HCT116 (cell line): ENCODE data around the gene PRORP. TPM values are rescaled to one million over a fixed set of nuclear protein-coding genes. Genes with fewer than 3 reads are reported as not detected.
"Not testable (repeated sequence)": the region's sequence is repeated elsewhere in the genome, so short reads cannot be mapped to it uniquely, and the experiment has no call there.

Experiments
- ATAC-seq: fragments of 200-7000 bp; cut with Tn5 transposase; 2 replicates; pipeline ENCODE4 v1.9.1; 2020; ENCODE audit warnings: mild to moderate bottlenecking, moderate library complexity
- BruUV-seq: library from RNA; stranded (reverse); fragments of 400-500 nt; replicated peaks from 2 replicates; lab custom pipeline; 2021; lab: Mats Ljungman, UMichigan
- CTCF ChIA-PET: fragments of 300-600 bp; sonication (Branson Sonifier 250); formaldehyde crosslinking; loops from one replicate; lab custom pipeline; 2021; ENCODE audit warnings: antibody characterized with exemption; lab: Charles Lee
- POLR2A ChIA-PET: fragments of 300-600, 350-600 bp; sonication (Branson Sonifier 250); formaldehyde crosslinking; loops from one replicate; lab custom pipeline; 2021; ENCODE audit warnings: antibody characterized with exemption; lab: Charles Lee
- RAD21 ChIA-PET, 2 experiments: fragments of 300-600 bp; sonication (Branson Sonifier 250); formaldehyde crosslinking; loops; one replicate each; lab custom pipeline; 2023; ENCODE audit warnings: low total read pairs in 2 of 2; ENCODE audit not compliant: uncharacterized antibody in 2 of 2, unreplicated experiment in 2 of 2, low non-redundant PET in 1 of 2; lab: Charles Lee
- DNase-seq: peaks from one replicate; pipeline ENCODE4 v3.0.0-alpha.2; 2010; ENCODE audit warnings: low read depth, low spot score
- H2AFZ ChIP-seq: fragments of 200-600 bp; shearing (Covaris generic), sonication (generic); 2 replicates; pipeline ENCODE4 v1.6.1; 2017; ENCODE audit warnings: low read depth, mixed run types, mixed read lengths, antibody characterized with exemption, low read length; ENCODE audit not compliant: poor library complexity, severe bottlenecking
- H3K27ac ChIP-seq: 2 replicates; pipeline ENCODE4 v1.5.1; 2012; ENCODE audit warnings: low read depth, low read length
- H3K27me3 ChIP-seq: fragments of 200-600 bp; sonication (generic); 2 replicates; pipeline ENCODE4 v1.6.1; 2016; ENCODE audit warnings: mixed run types, low read length, mixed read lengths; ENCODE audit not compliant: insufficient read depth
- H3K36me3 ChIP-seq, 2 experiments: fragments of 200-500 bp in 1 of 2; fragments of 200-600 bp in 1 of 2; sonication (Bioruptor generic) in 1 of 2; sonication (generic) in 1 of 2; 2 replicates each; pipeline versions ENCODE4 v1.5.1 to v1.6.1; 2014 to 2016; ENCODE audit warnings: low read length in 2 of 2, inconsistent platforms in 1 of 2, mixed read lengths in 1 of 2, mixed run types in 1 of 2; ENCODE audit not compliant: insufficient read depth in 2 of 2, control insufficient read depth in 1 of 2
- H3K4me1 ChIP-seq, 2 experiments: fragments of 200-600 bp in 1 of 2; sonication (generic) in 1 of 2; 2 replicates each; pipeline versions ENCODE4 v1.5.1 to v1.6.1; 2012 to 2017; ENCODE audit warnings: low read length in 2 of 2, inconsistent platforms in 1 of 2, mild to moderate bottlenecking in 1 of 2, mixed read lengths in 1 of 2, mixed run types in 1 of 2, moderate library complexity in 1 of 2; ENCODE audit not compliant: insufficient read depth in 2 of 2, control insufficient read depth in 1 of 2
- H3K4me2 ChIP-seq: fragments of 200-600 bp; sonication (generic); 2 replicates; pipeline ENCODE4 v1.6.1; 2017; ENCODE audit warnings: mixed run types, low read length, mixed read lengths
- H3K4me3 ChIP-seq, 2 experiments: fragments of 200-600 bp in 1 of 2; sonication (generic) in 1 of 2; replicated peaks in 1 of 2; 2 replicates each; pipeline ENCODE4 v1.5.1; 2011 to 2016; ENCODE audit warnings: low read length in 2 of 2, control low read depth in 1 of 2, low read depth in 1 of 2, mild to moderate bottlenecking in 1 of 2, mixed read lengths in 1 of 2, mixed run types in 1 of 2
- H3K79me2 ChIP-seq: fragments of 200-600 bp; sonication (generic); 2 replicates; pipeline ENCODE4 v1.6.1; 2017; ENCODE audit warnings: mild to moderate bottlenecking, mixed run types, low read length, moderate library complexity, mixed read lengths; ENCODE audit not compliant: insufficient read depth
- H3K9ac ChIP-seq: fragments of 200-600 bp; sonication (generic); 2 replicates; pipeline ENCODE4 v1.6.1; 2016; ENCODE audit warnings: low read length, mixed read lengths
- H3K9me2 ChIP-seq: fragments of 200-600 bp; sonication (generic), shearing (Covaris generic); 2 replicates; pipeline ENCODE4 v1.6.1; 2017; ENCODE audit warnings: mixed run types, mild to moderate bottlenecking, moderate library complexity; ENCODE audit not compliant: insufficient read depth
- H3K9me3 ChIP-seq, 2 experiments: fragments of 200-500 bp in 1 of 2; fragments of 200-600 bp in 1 of 2; sonication (Bioruptor generic) in 1 of 2; sonication (generic) in 1 of 2; 2 replicates each; pipeline ENCODE4 v1.6.1; 2014 to 2017; ENCODE audit warnings: low read length in 2 of 2, mixed read lengths in 2 of 2, inconsistent platforms in 1 of 2, low read depth in 1 of 2, mild to moderate bottlenecking in 1 of 2, mixed run types in 1 of 2, moderate library complexity in 1 of 2; ENCODE audit not compliant: control insufficient read depth in 1 of 2, insufficient read depth in 1 of 2
- H4K20me1 ChIP-seq: fragments of 200-600 bp; sonication (generic), shearing (Covaris generic); 2 replicates; pipeline ENCODE4 v1.6.1; 2017; ENCODE audit warnings: mixed run types, mild to moderate bottlenecking, moderate library complexity; ENCODE audit not compliant: insufficient read depth
- EZH2phosphoT487 ChIP-seq: fragments of 200-600 bp; IDR thresholded peaks from 2 replicates; pipeline ENCODE4 v1.6.1; 2018; ENCODE audit warnings: antibody characterized with exemption, borderline replicate concordance
- REST ChIP-seq: IDR thresholded peaks from 2 replicates; pipeline ENCODE4 v1.6.1; 2012; ENCODE audit warnings: low read depth
- intact Hi-C: fragments of 100-400 bp; cut with micrococcal nuclease; formaldehyde crosslinking; loops from 2 replicates; pipeline ENCODE4 v1.10.0; 2022
- total RNA-seq: library from RNA; stranded (reverse); gene quantifications from one replicate; pipeline ENCODE4 v1.2.1, GENCODE V29; 2021; ENCODE audit not compliant: unreplicated experiment
- TF ChIP-seq, protein P1 (sequence below): IDR thresholded peaks from 2 replicates; pipeline ENCODE4 v1.6.1; 2012

PRORP gene
- total RNA-seq, 1 experiment from 2014 or later, result 28.0 TPM

DNA sequence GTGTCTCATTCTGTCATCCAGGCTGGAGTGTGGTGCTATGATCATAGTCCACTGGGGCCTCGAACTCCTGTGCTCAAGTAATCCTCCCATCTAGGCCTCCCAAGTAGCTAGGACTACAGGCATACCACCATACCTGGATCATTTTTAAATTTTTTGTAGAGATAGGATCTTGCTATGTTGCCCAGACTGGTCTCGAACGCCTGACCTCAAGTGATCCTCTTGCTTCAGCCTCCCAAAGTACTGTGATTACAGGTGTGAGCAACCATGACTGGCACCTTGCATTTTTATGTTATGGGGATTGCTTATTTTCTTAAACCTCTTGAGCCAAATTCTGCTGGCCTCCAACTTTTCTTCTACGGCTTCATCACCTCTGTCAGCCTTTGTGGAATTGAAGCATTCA, 26.9 kb downstream of the PRORP start (continued):
- TF ChIP-seq REST (no peak), EZH2phosphoT487 (no peak)
- TF ChIP-seq, protein P1, sequence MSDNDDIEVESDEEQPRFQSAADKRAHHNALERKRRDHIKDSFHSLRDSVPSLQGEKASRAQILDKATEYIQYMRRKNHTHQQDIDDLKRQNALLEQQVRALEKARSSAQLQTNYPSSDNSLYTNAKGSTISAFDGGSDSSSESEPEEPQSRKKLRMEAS, result no peak

DNA sequence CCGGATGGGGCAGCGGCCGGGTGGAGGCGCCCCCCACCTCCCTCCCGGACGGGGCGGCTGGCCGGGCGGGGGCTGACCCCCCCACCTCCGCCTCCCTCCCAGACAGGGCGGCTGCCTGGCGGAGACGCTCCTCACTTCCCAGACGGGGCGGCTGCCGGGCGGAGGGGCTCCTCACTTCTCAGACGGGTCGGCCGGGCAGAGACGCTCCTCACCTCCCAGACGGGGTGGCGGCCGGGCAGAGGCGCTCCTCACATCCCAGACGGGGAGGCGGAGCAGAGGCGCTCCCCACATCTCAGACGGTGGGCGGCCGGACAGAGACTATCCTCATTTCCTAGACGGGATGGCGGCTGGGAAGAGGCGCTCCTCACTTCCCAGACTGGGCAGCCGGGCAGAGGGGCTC, 30.2 kb downstream of the PRORP start:
- H3K36me3 ChIP-seq, H3K27ac ChIP-seq, H4K20me1 ChIP-seq, intact Hi-C loops, H3K79me2 ChIP-seq, H3K9me2 ChIP-seq, H2AFZ ChIP-seq, H3K9me3 ChIP-seq, H3K9ac ChIP-seq, CTCF ChIA-PET, H3K4me2 ChIP-seq, POLR2A ChIA-PET, ATAC-seq, H3K4me1 ChIP-seq, DNase-seq, RAD21 ChIA-PET, BruUV-seq, H3K27me3 ChIP-seq, H3K4me3 ChIP-seq: not testable (repeated sequence)
